Peyer's patch (tissue), 4 donors: Measurements from ENCODE around the gene KIF6.

ENCODE experiments used
- CTCF ChIP-seq, 6 experiments: fragments of 450-650 bp in 4 of 6; fragments of 200-600 bp in 2 of 6; sonication (generic) in 1 of 6; IDR thresholded peaks; one replicate each; pipeline ENCODE4 v1.5.1; 2017 to 2019; ENCODE audit warnings: antibody characterized with exemption in 6 of 6, mild to moderate bottlenecking in 3 of 6, moderate library complexity in 1 of 6
- POLR2A ChIP-seq, 2 donors: fragments of 450-650 bp; IDR thresholded peaks; one replicate each; pipeline ENCODE4 v1.5.1; 2017; ENCODE audit warnings: antibody characterized with exemption in 2 of 2, mild to moderate bottlenecking in 2 of 2, moderate library complexity in 2 of 2

- no peak for TF ChIP-seq CTCF (IDR thresholded peaks at IDR 0.05)
- TF ChIP-seq POLR2A (IDR thresholded peaks at IDR 0.05), result no peak
These were observed 39.8 kb downstream of the KIF6 start for GRCh38 chr6:39685489-39685826.
